Peyer's patch (tissue), 4 donors: ENCODE data around the gene MSI2. TPM values are rescaled to one million over a fixed set of nuclear protein-coding genes. Genes with fewer than 3 reads are reported as not detected.
"Not testable (repeated sequence)": the region's sequence is repeated elsewhere in the genome, so short reads cannot be mapped to it uniquely, and the experiment has no call there.

ENCODE experiments used
- DNase-seq, 3 donors: peaks; one replicate each; pipeline ENCODE4 v3.0.0-alpha.2; 2017 to 2019
- H3K27ac ChIP-seq, 4 donors: fragments of 200-600 bp; sonication (generic); one replicate each; pipeline ENCODE4 v1.5.1; 2016 to 2019
- H3K27me3 ChIP-seq, 2 donors: fragments of 200-600 bp; sonication (generic); one replicate each; pipeline ENCODE4 v1.5.1; 2019
- H3K36me3 ChIP-seq, 3 donors: fragments of 200-600 bp; sonication (generic); one replicate each; pipeline ENCODE4 v1.5.1; 2016 to 2019
- H3K4me1 ChIP-seq, 4 donors: fragments of 200-600 bp; sonication (generic); one replicate each; pipeline ENCODE4 v1.5.1; 2016 to 2019
- H3K4me3 ChIP-seq, 4 donors: fragments of 200-600 bp; sonication (generic); 1 replicate in 3 of 4; 2 replicates in 1 of 4; pipeline ENCODE4 v1.5.1; 2016 to 2019; ENCODE audit warnings: mild to moderate bottlenecking in 1 of 4
- H3K9me3 ChIP-seq, 4 donors: fragments of 200-600 bp; sonication (generic); one replicate each; pipeline ENCODE4 v1.5.1; 2016 to 2019; ENCODE audit warnings: mild to moderate bottlenecking in 1 of 4
- POLR2A ChIP-seq, 2 donors: fragments of 450-650 bp; IDR thresholded peaks; one replicate each; pipeline ENCODE4 v1.5.1; 2017; ENCODE audit warnings: antibody characterized with exemption in 2 of 2, mild to moderate bottlenecking in 2 of 2, moderate library complexity in 2 of 2
- total RNA-seq, 4 donors: library from RNA; depleted of rRNA; stranded (reverse); fragments of >200 nt; gene quantifications; one replicate each; pipeline ENCODE4 v1.1.0, GENCODE V29; 2016
- TF ChIP-seq, protein P1 (sequence below), 6 experiments: fragments of 450-650 bp in 4 of 6; fragments of 200-600 bp in 2 of 6; sonication (generic) in 1 of 6; IDR thresholded peaks; one replicate each; pipeline ENCODE4 v1.5.1; 2017 to 2019; ENCODE audit warnings: antibody characterized with exemption in 6 of 6, mild to moderate bottlenecking in 3 of 6, moderate library complexity in 1 of 6

MSI2 gene
- total RNA-seq, 4 donors from 2014 or later, result 25.9 to 39.0 (median 29.2) TPM

DNA sequence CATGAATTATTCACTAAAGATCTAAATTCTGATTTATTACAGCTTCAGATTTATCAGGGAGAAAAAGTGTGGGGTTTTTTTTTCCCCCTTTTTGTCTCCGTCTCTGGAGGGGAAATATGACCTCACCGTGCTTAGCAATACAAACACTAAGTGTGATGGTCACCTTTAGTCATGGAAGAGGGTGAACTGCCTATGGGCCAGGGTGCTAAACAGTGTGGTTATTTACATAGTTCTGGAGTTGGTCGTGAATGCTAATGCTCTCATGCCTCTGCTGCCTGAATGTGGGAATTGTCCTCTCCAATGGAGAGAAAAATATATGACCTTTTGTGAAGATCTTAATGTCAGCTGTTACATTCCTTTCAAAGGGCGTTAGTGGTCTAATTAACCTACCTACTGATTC is 44.8 kb upstream of the MSI2 start:
- no peak overlapping the region for H3K27ac ChIP-seq
- TF ChIP-seq, protein P1, sequence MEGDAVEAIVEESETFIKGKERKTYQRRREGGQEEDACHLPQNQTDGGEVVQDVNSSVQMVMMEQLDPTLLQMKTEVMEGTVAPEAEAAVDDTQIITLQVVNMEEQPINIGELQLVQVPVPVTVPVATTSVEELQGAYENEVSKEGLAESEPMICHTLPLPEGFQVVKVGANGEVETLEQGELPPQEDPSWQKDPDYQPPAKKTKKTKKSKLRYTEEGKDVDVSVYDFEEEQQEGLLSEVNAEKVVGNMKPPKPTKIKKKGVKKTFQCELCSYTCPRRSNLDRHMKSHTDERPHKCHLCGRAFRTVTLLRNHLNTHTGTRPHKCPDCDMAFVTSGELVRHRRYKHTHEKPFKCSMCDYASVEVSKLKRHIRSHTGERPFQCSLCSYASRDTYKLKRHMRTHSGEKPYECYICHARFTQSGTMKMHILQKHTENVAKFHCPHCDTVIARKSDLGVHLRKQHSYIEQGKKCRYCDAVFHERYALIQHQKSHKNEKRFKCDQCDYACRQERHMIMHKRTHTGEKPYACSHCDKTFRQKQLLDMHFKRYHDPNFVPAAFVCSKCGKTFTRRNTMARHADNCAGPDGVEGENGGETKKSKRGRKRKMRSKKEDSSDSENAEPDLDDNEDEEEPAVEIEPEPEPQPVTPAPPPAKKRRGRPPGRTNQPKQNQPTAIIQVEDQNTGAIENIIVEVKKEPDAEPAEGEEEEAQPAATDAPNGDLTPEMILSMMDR (IDR thresholded peaks at IDR 0.05), result no peak
- no peak for TF ChIP-seq POLR2A (IDR thresholded peaks at IDR 0.05)
- H3K36me3 ChIP-seq, result no peaks in the 10 kb centered on the region
- no peak overlapping the region for H3K4me3 ChIP-seq
- H3K9me3 ChIP-seq, result no peaks in the 10 kb centered on the region
- DNase-seq, result no peak
- H3K4me1 ChIP-seq, result no peaks in the 10 kb centered on the region
- H3K27me3 ChIP-seq, result no peaks in the 10 kb centered on the region

DNA sequence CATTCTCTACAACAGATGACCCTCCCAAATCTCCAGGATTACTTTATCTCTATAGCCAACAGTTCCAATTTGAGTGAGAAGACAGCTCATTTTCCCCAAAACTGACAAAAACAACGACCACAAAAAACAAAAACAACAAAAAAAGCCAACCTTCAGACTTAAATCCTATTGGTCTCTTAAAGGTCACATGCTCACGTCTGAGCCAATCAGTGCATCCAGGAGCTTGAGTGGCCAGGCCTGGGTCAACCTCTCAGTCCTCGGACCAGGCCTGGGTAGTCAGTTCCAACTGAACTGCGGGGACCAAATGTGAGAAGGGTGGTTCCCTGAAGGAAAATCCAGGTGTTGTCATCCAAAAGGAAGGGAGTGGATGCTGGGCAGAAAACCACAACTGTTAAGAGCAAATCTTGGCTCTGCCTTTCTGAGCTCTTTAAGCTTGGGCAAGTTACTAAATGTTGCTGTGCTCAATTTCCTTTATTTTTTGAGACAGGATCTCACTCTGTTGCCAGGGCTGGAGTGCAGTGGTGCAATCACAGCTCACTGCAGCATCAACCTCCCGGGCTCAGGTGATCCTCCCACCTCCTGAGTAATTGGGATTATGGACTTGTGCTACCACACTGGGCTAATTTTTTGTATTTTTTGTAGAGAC is 43.0 kb upstream of the MSI2 start:
- Histone ChIP-seq H3K27ac (no peak overlapping the region), H3K9me3 (no peaks in the 10 kb centered on the region), H3K36me3 (no peaks in the 10 kb centered on the region), H3K4me1 (no peaks in the 10 kb centered on the region), H3K4me3 (no peak overlapping the region), H3K27me3 (no peaks in the 10 kb centered on the region)
- TF ChIP-seq, protein P1 (IDR thresholded peaks at IDR 0.05), result no peak
- no peak for TF ChIP-seq POLR2A (IDR thresholded peaks at IDR 0.05)
- DNase-seq, result no peak

DNA sequence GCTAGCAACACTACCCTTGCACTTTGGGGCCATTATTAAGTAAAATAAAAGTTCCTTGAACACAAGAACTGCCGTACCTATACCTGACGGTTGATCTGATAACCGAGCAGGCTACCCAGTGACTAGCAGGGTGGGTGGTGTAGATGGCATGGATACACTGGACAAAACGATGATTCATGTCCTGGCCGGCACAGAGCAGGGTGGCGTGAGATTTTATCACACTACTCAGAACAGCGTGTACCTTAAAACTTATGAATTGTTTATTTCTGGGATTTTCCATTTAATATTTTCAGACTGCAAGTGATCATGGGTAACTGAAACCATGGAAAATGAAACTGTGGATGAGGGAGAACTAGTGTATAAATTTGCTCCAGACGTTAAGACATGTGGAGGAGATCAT is 41.0 kb upstream of the MSI2 start:
- Histone ChIP-seq H3K27ac (no peak overlapping the region), H3K9me3 (no peaks in the 10 kb centered on the region), H3K36me3 (no peaks in the 10 kb centered on the region), H3K27me3 (no peaks in the 10 kb centered on the region), H3K4me3 (no peak overlapping the region), H3K4me1 (no peaks in the 10 kb centered on the region)
- no peak for DNase-seq
- no peak for TF ChIP-seq POLR2A (IDR thresholded peaks at IDR 0.05)
- TF ChIP-seq, protein P1 (IDR thresholded peaks at IDR 0.05), result no peak

DNA sequence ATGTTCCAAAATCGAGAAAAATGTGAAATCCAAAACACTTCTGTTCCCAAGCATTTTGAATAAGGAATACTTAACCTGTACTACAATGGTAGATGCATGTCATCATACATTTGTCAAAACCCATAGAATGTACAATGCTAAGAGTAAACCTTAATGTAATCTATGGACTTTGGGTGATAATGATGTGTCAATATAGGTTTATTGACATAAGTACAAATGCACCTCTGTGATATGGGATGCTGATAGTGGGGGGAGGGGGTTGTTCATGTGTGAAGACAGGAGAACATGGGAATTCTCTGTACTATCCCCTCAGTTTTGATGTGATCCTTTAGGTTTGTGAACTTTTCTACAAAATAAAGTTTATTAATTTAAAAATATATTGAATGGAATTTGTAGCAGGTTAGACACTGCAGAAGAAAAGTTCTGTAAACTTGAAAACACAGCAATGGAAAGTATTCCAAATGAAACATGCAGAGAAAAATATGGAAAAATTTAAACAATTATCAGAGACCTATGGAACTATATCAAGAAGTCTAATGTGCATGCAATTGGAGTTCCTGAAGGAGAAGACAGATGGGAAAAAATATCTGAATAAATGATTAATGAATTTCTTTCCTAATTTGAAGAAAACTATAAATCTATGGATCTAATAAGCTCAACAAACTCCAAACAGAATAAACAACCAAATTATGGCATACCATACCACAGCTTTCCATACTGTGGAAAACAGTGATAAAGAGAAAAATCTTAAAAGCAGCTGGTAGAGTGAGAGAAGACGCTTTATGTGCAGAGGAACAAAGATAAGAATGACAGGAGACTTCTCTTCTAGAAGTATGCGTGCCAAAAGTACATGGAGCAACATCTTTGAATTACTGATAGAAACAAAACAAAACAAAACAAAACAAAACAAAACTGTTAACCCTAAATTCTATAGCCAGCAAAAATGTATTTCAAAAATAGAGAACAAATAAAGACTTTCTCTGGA is 34.7 kb upstream of the MSI2 start:
- Histone ChIP-seq H3K27me3 (no peaks in the 10 kb centered on the region), H3K9me3 (peaks cover 0 to 2% (median 0%) of the 10 kb centered on the region in 4 donors), H3K27ac (no peak overlapping the region), H3K36me3 (no peaks in the 10 kb centered on the region), H3K4me1 (no peaks in the 10 kb centered on the region), H3K4me3 (no peak overlapping the region)
- DNase-seq, result no peak
- TF ChIP-seq POLR2A (IDR thresholded peaks at IDR 0.05), result no peak
- TF ChIP-seq, protein P1 (IDR thresholded peaks at IDR 0.05), result no peak

DNA sequence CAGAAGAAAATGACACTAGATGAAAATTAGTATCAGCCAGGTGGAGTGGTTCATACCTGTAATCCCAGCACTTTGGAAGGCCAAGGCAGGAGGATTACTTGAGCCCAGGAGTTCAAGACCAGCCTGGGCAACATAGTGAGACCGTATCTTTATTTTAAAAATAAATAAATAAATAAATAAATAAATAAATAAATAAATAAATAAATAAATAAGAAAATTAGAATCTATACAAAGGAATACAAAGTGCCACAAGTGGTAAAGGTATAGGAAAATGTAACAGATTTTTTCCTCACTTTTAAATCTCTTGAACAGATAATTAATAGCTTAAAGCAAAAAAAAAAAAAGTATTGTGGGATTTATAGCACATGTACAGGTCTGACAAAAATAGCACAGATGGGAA is 33.9 kb upstream of the MSI2 start:
- not testable (repeated sequence) for DNase-seq, H3K4me3 ChIP-seq, H3K27ac ChIP-seq, H3K27me3 ChIP-seq, H3K4me1 ChIP-seq, H3K36me3 ChIP-seq, H3K9me3 ChIP-seq

DNA sequence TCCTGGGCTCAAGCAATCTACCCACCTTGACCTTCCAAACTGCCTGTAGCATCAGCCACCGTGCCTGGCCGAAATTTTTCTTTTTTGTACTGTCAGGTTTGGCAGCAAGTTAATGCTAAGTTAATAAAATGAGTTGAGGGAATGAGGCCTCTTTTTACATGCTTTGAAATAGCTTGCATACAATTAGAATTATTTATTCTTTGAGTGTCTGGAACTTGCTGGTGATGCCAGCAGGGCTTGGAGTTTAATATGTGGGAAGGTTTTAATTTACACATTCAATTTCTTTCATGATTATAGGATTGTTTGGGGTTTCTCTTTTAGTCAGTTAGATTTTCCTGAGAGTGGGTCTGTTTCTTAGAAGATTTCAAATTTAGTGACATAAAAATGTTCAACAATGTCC is 31.2 kb upstream of the MSI2 start:
- peaks cover 0 to 2% (median 0%) of the 10 kb centered on the region in 4 donors for H3K9me3 ChIP-seq
- no peaks in the 10 kb centered on the region for H3K27me3 ChIP-seq
- no peaks in the 10 kb centered on the region for H3K36me3 ChIP-seq
- DNase-seq, result no peak
- H3K27ac ChIP-seq, result no peak overlapping the region
- no peaks in the 10 kb centered on the region for H3K4me1 ChIP-seq
- TF ChIP-seq, protein P1 (IDR thresholded peaks at IDR 0.05), result no peak
- no peak for TF ChIP-seq POLR2A (IDR thresholded peaks at IDR 0.05)
- H3K4me3 ChIP-seq, result no peak overlapping the region
